ENCODE results near the gene KRTAP4-6. TPM values are rescaled to one million over a fixed set of nuclear protein-coding genes. Genes with fewer than 3 reads are reported as not detected.

Gene KRTAP4-6
- total and polyA plus RNA-seq, 2 of the 8 experiments (the other 6 are each of a cell fraction or from before 2014, with no cell fraction given), result not detected

GRCh38 chr17:41098481-41098880, 41.9 kb downstream of the KRTAP4-6 start:
- Histone ChIP-seq H3K18ac (ENCODE audit: extremely low read depth, low read length) (no peak overlapping the region), H2AK5ac (ENCODE audit: low read depth, low read length) (no peak overlapping the region), H2BK15ac (ENCODE audit: low read length) (no peak overlapping the region), H3K79me2 (ENCODE audit: control insufficient read depth in 1 of 2, insufficient read depth in 2 of 2, low read length in 2 of 2) (no peaks in the 10 kb centered on the region), H3K36me3 (ENCODE audit: control insufficient read depth in 2 of 4, insufficient read depth in 4 of 4, low read length in 3 of 4) (no peaks in the 10 kb centered on the region), H4K5ac (ENCODE audit: insufficient read length, low read depth, low read length) (no peak overlapping the region), H4K20me1 (replicated peaks in 1 of 2; ENCODE audit: control insufficient read depth in 1 of 2, insufficient read depth in 2 of 2, low read length in 2 of 2) (no peaks in the 10 kb centered on the region), H4K8ac (ENCODE audit: extremely low read depth, insufficient read depth, low read length) (no peak overlapping the region), H2BK12ac (ENCODE audit: low read depth, low read length) (no peak overlapping the region), H3K27me3 (replicated peaks in 1 of 4; ENCODE audit: control insufficient read depth in 3 of 4, extremely low read depth in 1 of 4, insufficient read depth in 3 of 4, low read length in 3 of 4) (no peaks in the 10 kb centered on the region), H3K56ac (replicated peaks; ENCODE audit: insufficient read length, low read depth, low read length) (no peak overlapping the region), H4K91ac (replicated peaks; ENCODE audit: insufficient read length, low read length) (no peak overlapping the region), H3K14ac (ENCODE audit: insufficient read length) (no peak overlapping the region), H3K4ac (replicated peaks; ENCODE audit: insufficient read length, low read depth, low read length) (no peak overlapping the region), H3K4me1 (replicated peaks in 1 of 4; ENCODE audit: control insufficient read depth in 3 of 4, insufficient read depth in 4 of 4, low read length in 3 of 4) (peaks cover 0 to 4% (median 0%) of the 10 kb centered on the region in 4 experiments; a peak in 2 of 7 replicates), H3K79me1 (ENCODE audit: low read depth, low read length) (no peaks in the 10 kb centered on the region), H3K4me3 (ENCODE audit: extremely low read depth in 1 of 4, insufficient read depth in 2 of 4, low read depth in 3 of 4, low read length in 4 of 4) (no peak overlapping the region), H3K9me3 (ENCODE audit: insufficient read depth in 2 of 2, low read depth in 1 of 2, low read length in 1 of 2) (0 out of 4 replicates have a peak, but pooled peaks cover 3% of the 10 kb centered on the region in 2 experiments), H3K23me2 (ENCODE audit: low read depth, low read length) (no peaks in the 10 kb centered on the region), H3K4me2 (ENCODE audit: insufficient read depth in 1 of 2, low read depth in 2 of 2, low read length in 2 of 2) (no peak overlapping the region), H3K27ac (ENCODE audit: low read depth, low read length) (no peak overlapping the region), H2BK5ac (ENCODE audit: low read depth, low read length) (no peak overlapping the region), H2AFZ (ENCODE audit: low read length) (no peak overlapping the region), H2BK120ac (replicated peaks; ENCODE audit: low read depth, low read length) (no peak overlapping the region), H3K23ac (ENCODE audit: insufficient read length) (no peak overlapping the region), H2BK20ac (ENCODE audit: low read length) (no peak overlapping the region), H3K9ac (replicated peaks in 1 of 4; ENCODE audit: extremely low read depth in 1 of 4, low read depth in 3 of 4, low read length in 3 of 4) (no peak overlapping the region)
- WGBS, 2 experiments (ENCODE audit: extremely low coverage in 1 of 2, insufficient coverage in 1 of 2, insufficient read length in 1 of 2, insufficient replicate concordance in 2 of 2, low coverage in 1 of 2, low lambda C conversion rate in 2 of 2, missing lambda C conversion rate in 1 of 2), result 95% methylated on average over 5 of the region's 6 CpGs; no CpG with 5 or more reads in 1 of the 2 experiments
- DNase-seq (ENCODE audit: low read depth in 1 of 2, low spot score in 2 of 2), result no peak
- POLR2A ChIA-PET (ENCODE audit: partially characterized antibody), result no interaction called here
- CTCF ChIA-PET (ENCODE audit: partially characterized antibody), result no interaction called here
- FAIRE-seq, result no peak
- no peak for TF ChIP-seq POU5F1 (IDR thresholded peaks at IDR 0.05; ENCODE audit: low read depth, low read length)
- TF ChIP-seq USF2 (IDR thresholded peaks at IDR 0.05; ENCODE audit: low read length), result no peak
- TF ChIP-seq CREB1 (IDR thresholded peaks at IDR 0.05), result no peak
- no peak for TF ChIP-seq BCL11A (IDR thresholded peaks at IDR 0.05; ENCODE audit: low read depth in 2 of 2, low read length in 2 of 2)
- TF ChIP-seq POLR2A (IDR thresholded peaks at IDR 0.05; ENCODE audit: control extremely low read depth in 1 of 2, low read depth in 2 of 2, low read length in 2 of 2), result no peak
- no peak for TF ChIP-seq SAP30 (IDR thresholded peaks at IDR 0.05; ENCODE audit: insufficient read depth, insufficient replicate concordance, low read length)
- no peak for TF ChIP-seq SIN3A (conservative IDR thresholded peaks at IDR 0.05 in 1 of 2, IDR thresholded peaks at IDR 0.05 in 1 of 2; ENCODE audit: low read depth in 1 of 2, low read length in 2 of 2)

Measured in H1 (cell line).